SU-DHL-6 (cell line): ENCODE results near the gene GJC3.

Source experiments
- CTCF ChIP-seq: fragments of 200-600 bp; sonication (generic); IDR thresholded peaks from one replicate; pipeline ENCODE4 v1.5.1; 2017; ENCODE audit warnings: antibody characterized with exemption, mild to moderate bottlenecking, low read length, moderate library complexity; ENCODE audit not compliant: insufficient read depth, poor library complexity, severe bottlenecking
- EZH2phosphoT487 ChIP-seq: fragments of 200-600 bp; sonication (generic), shearing (Covaris generic); conservative IDR thresholded peaks from 2 replicates; pipeline ENCODE4 v1.6.1; 2018; ENCODE audit warnings: mild to moderate bottlenecking, antibody characterized with exemption, low read length, moderate library complexity, mixed read lengths

DNA sequence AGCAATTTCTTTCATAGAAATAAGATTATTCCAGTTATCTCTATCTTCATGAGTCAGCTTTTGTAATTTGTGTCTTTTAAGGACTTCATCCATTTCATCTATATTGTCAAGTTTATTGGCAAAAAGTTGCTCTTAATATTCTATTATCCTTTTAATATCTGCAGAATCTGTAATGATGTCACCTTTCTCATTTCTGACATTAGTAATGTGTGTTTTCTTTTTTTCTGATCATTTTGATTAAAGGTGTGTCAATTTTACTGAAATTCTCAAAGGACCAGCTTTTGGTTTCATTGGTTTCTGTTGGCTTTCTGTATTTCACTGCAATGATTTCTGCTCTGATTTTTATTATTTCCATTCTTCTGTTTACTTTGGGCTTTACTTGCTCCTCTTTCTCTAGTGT lies 34.7 kb downstream of the GJC3 start:
- TF ChIP-seq CTCF (no peak), EZH2phosphoT487 (no peak)
